Medulla oblongata (tissue), 1 donor: ENCODE data around the gene PDGFA.

Experiments used
- DNase-seq: peaks from one replicate; pipeline ENCODE4 v3.0.0-alpha.2; 2015; ENCODE audit errors: extremely low spot score

PDGFA gene

DNA sequence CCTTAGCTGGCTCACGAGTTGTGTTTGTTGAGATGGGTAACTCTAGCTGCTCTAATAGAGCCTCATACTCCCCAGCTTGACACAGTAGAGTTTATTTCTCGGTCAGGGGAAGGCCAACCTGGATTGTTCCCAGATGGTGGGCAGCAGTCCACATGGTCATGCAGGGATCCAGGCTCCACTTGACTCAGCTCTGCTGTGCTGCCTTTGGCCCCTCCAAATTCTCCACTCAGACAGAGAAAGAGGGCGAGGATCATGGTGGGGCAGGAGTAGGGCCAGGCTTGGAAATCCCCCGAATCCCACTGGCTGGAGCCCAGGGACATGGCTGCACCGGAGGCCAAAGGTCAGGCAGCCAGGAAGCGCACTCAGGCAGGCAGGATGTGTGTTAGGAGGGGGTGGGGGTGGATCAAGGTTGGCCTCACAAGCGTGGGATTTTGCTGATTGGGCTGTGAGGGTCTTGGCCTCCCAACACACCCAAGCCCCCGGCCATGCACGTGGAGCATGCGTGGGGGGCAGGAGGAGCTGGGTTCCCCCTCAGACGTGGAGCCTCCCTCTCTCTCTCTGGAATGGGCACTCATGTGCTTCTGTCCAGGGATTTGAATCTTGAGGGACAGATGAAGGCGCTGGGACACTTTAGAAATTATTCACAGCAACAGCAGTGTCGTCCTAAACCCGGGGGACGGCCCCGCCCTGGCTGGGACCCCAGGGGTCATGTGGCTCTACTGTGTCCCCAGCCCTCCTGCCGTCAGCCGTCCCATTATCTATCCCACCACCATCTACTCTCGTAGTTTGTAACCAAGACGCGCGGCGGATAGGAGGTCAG is 44.8 kb downstream of the PDGFA start:
- no peak for DNase-seq

DNA sequence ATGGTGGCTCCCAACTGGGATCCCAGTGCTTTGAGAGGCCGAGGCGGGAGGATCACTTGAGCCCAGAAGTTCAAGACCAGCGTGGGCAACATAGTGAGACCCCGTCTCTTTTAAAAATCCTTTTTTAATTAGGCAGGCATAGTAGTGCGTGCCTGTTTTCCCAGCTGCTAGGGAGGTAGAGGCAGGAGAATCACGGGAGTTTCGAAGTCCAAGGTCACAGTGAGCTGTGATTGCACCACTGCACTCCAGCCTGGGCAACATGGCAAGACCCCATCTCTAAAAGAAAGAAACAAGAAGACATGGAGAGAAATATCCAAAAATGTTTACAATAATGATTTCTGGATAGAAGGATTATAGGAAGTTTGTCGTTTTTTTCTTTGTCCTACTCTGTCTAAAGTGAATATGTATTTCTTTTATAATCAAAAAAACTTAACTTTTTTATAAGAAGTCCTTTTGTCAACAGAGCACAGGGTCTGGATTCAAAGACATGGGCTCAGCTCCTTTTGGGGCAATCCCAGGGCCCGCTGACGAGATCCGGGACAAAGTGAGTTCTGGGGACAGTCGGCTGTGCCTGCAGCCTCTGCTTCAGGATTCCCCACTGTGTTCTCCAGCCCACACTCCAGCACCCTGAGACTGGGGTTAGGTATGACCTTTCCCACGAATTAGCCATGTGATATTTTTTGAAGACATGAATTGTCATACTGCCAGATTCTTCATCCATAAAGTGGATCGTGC is 45.6 kb downstream of the PDGFA start:
- no peak for DNase-seq

DNA sequence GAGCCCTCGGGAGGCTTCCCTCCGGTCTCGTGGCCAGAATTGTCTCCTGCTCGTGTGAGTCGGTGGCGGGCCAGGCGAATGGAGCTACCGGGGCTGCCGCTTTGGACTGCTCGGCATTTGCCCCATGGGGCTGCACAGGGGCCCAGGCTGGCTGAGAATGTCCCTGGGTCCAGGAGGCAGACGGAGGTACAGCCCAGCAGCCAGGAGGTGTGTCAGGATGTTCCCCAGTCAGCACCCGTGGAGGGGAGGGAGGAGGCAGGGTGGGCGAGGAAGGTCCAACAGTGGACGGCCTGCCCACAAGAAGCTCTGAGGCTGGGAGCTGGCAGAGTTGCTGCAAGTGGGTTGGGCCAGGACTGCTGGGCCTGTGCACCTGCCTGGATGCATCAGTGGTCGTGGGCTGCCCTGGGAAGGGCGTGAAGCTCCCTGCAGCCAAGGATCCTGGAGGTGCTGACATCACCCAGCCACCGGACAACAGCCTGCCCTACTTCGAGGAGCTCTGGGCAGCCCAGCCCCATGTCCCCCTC is 46.4 kb downstream of the PDGFA start:
- DNase-seq = no peak

GRCh38 chr7:472640-472957 is 47.0 kb downstream of the PDGFA start:
- no peak for DNase-seq

DNA sequence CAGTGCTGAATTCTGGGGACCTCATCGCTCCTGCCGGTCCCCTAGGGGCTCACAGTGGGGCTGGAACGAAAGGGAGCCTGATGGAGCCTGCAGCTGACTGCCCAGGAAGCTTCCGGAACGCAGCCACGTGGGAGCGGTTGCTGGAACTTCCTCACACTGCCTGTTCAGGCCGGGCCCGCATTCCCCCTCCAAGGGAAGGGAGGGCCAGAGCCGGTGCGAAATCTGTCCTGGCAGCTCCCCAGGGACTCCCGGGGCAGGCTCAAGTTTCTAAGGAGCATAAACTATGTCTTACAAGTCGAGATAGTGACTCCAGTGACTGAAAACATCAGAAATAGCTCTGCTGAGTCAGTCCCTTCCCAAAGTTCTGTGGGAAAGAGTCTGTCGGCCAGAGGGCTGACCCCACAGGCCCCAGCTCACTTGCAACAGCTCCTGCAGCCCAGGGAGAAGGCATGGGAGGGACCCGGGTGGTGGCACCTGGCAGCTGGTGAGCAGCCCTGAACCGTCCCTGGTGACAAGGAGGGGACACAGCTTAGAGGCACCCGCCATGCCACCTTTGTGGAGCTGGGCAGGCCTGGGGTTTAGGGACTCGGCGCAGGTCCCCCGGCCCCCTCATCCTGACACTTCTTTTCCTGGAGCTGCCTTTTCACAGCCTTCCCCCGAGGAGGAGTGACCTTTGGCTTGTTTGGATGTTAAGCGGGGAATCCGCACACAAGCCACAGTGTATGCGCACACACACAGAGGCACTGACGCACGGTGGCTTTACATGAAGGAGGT is 47.6 kb downstream of the PDGFA start:
- DNase-seq = peak; percentile 12

- no peak for DNase-seq
Measured at GRCh38 chr7:471191-471865, 48.3 kb downstream of the PDGFA start.

DNA sequence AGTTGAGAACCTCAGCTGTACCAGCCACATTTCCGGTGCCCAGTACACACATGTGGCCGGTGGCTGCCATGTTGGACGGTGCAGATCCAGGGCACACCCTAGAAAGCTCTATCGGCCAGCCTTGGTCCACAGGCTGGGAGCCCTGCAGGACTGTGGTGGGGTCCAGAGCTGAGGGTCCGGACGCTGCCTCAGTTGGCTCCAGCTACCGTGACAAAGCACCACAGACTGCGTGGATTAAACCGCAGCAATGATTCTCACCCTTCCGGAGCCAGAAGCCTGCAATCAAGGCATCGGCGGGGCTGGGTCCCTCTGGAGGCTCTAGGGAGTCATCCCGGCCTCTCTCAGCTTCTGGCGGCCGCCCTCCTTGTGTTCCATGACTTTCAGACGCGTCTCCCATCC is 50.1 kb downstream of the PDGFA start:
- no peak for DNase-seq

DNA sequence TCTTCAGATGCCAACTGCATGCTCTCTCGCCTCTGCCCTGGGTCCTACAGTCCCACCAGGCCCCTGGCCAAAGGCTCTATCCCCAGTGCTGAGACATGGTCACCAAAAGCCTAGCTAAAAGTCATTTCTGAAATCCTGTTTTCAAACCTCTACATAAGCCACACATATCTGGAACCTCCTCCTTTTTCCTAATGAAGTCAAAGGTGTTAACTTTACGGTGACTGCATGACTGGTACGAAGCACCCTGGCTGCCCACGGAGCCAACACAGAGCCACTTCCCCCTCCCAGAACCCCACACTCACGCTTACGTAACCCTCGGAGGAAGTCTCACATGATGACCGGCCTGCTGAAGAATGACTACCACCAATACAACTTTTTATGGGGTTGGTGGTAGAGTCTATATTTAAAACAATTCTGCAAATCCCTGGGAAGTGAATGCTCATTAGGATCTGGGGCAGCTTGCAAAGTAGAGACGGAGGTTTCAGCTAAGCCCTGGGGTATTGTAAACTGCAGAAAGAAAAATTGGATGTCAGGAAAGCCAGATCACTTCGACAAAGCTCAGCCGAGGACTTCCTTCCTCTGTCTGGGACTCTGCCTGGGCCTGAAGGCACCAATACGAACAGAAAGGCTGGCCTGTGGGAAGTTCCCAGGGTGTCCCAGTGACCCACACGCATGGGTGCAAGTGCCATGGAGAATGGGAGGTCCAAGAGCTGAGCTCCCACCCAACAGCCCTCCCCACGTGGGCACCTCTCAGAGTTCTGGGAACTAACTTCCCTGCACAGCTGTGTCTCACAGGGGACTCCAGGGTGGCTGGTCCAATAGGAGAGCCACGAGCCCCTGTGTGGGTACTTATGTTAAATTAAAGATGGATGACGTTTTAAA is 50.7 kb downstream of the PDGFA start:
- DNase-seq = peak; percentile 26

GRCh38 chr7:467856-468545 is 51.6 kb downstream of the PDGFA start:
- peak; percentile 5 for DNase-seq

DNA sequence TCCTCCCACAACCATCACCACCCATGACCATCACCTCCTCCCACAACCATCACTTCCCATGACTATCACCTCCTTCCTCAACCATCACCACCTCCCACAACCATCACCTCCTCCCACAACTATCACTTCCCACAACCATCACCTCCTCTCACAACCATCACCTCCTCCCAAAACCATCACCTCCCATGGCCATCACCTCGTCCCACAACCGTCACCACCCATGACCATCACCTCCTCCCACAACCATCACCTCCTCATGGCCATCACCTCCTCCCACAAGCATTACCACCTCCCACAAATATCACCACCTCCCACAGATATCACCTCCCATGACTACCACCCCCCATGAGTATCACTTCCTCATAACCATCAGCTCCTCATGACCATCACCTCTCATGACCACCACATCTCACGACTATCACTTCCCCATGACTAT is 52.2 kb downstream of the PDGFA start:
- DNase-seq = no peak

DNA sequence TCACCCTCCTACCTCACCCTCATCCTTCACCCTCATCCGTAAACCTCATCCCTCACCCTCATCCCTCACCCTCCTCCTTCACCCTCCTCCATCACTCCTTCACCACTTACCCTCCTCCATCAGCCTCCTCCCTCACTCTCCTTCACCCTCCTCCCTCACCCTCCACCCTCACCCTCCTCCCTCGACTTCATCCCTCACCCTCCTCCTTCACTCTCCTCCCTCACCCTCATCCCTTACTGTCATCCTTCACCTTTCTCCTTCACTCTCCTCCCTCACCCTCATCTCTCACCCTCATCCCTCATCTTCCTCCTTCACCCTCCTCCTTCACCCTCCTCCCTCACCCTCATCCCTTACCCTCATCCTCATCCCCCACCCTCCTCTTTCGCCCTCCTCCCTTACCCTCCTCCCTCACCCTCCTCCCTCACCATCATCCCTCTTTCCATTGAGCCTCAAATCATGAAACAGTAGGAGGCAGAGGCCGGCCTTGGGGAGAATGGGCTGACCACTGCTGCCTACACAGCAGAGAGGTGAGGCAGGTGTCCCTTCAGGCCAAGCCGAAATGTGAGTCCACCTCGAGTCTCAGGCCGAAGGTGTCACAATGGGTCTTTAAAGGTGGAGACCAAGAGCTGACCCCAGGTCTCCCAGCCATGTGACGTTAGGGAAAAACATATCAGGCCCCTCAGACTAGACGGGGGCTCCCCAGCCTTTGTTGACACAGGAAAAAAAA is 53.0 kb downstream of the PDGFA start:
- no peak for DNase-seq

DNA sequence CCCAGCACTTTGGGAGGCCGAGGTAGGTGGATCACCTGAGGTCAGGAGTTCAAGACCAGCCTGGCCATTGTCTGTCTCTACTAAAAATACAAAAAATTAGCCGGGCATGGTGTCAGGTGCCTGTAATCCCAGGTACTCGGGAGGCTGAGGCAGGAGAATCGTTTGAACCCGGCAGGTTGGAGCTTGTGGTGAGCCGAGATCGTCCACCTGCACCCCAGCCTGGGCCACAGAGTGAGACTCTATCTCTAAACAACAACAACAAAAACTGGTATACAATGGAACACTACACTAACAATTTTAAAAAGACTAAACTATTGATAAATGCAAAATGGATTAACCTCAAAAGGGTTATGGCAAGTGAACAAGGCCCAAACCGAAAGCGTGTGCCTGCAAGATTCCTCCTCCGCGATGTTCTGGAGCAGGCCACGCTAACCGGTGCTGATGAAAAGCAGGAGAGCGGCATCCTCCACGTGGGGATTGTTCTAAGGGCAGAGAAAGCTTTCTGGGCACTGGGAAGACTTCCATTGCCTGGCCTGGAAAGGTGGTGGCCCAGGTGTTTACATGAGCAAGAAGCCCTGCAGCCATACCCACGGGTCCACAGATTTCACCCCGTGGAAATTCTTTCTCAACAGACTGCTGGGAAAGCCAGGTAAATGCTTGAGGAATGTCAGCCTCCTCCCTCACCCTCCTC is 53.8 kb downstream of the PDGFA start:
- DNase-seq = no peak

DNA sequence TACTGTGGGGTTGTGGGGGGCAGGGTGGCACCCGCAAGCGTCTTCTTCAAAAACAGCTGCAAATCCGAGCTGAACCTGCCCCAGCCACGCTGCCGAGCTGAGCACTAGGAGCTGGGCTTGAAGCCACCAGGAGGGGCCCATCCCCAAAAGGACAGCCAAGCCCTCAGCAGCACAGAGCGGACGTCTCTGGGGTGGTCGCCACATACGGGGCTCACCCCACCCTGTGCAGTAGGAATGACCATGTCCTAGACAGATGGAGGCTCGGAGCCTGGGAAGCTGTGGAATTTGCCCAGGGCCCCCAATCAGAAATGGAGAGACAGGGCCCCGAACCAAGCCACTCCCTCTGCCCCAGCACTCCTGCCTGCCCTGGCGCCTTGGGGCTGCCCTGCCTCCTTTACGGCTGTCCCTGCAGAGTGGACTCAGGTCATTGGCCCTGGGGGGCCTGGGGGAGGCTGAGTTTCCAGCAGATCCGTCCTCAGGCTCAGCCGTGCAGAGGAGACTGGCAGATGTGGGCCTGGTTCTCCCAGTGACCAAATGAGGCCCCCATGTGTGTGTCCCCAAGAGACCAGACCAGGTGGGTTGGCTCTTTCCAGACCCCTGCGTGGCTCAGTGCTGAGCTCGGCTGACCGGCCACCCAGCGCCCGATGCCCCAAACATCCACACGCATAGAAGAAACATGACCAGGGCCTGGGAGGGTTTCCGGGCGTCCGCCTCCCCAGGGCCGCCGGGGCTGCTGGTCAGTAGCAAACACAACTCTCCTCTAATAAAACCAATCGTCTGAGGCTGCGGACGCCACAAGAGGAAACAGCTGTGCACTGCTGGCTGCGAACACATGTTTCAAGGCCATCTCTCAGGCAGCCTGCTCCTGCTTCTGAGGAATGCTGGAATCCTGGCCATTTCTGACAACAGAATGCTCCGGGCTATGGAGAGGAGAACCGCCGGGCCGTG is 54.9 kb downstream of the PDGFA start:
- no peak for DNase-seq

- no peak for DNase-seq
Measured at GRCh38 chr7:463817-464453, 55.7 kb downstream of the PDGFA start.

DNA sequence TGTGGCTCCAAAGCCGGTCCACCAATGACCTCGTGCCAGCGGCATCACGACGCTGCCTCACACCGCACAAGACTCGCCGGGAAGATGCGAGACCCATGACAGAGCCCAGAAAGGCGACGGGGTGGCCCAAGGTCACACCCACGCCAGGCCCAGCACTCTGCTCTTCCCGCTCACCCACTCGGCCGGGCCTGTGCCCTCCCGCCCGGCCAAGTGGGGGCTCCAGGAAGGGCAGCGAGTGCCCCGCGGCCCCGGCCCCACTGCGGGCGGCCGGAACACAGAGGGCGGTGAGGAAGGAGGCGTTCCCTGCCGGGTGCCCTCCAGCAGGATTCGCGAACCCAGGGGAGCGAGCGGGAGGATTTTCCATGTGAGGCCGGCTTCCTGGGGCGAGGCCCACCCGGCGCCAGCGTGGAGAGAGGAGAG is 56.3 kb downstream of the PDGFA start:
- no peak for DNase-seq

DNA sequence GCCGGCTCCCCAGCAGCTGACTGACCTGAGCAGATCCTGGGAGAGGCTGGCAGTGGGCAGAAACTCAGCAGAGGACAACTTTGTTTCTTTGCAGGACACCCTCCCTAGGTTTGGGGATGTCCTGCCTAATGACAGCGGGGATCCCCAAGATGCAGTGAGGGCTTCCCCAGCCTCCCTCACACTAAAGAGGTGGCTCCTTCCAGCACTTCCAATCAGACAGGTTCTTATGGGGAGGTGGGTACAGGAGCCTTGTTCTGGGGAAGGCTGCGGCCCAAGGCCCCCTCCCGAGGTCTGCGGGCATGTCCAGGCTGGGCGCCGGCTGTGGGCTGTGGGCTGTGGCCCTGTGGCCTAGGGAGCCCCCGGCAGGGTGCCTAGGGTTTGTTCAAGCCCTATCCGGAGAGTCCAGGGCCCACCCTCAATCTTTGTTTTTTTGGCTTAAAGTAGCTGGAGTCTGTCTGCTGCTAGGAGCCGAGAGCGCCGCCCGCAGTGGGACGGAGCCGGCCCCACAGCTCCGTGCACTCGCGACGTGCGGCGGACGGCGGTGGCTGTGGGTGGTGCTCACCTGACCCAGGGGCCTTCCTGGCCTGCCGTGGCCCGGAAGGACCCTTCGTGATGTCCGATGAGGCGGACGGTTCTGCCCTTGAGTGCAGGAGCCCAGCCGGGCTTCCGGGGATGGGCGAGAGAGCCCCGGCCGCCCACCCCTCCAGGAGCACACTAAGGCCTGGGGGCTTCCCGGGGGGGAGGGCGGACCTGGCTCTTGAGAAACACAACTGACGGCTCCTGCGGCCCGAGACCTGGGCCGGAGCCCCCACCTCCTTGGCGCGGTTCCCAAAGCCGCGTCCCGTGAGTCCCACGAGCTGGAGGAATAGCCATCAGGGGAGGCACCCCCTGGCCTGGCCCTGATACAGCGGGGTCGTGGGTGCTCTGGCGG is 57.2 kb downstream of the PDGFA start:
- no peak for DNase-seq
